Smooth muscle cell (in vitro differentiated cells): ENCODE data around the gene GUCY1B1. TPM values are rescaled to one million over a fixed set of nuclear protein-coding genes. Genes with fewer than 3 reads are reported as not detected.

Source experiments
- DNase-seq: peaks from one replicate; lab custom pipeline; 2025; ENCODE audit not compliant: unreplicated experiment; lab: John Stamatoyannopoulos, UW
- H2AFZ ChIP-seq: fragments of 200-600 bp; sonication (generic); 2 replicates; pipeline ENCODE4 v1.6.0; 2016; ENCODE audit warnings: antibody characterized with exemption, low read depth, mild to moderate bottlenecking
- H3F3A ChIP-seq: fragments of 200-600 bp; sonication (generic); 2 replicates; pipeline ENCODE4 v1.6.0; 2017; ENCODE audit warnings: antibody characterized with exemption, low read depth
- H3K27ac ChIP-seq: fragments of 200-600 bp; sonication (generic); 2 replicates; pipeline ENCODE4 v1.5.1; 2016; ENCODE audit warnings: low read depth, mild to moderate bottlenecking
- H3K27me3 ChIP-seq: fragments of 200-600 bp; sonication (generic); 2 replicates; pipeline ENCODE4 v1.6.1; 2016; ENCODE audit warnings: low read depth, mild to moderate bottlenecking
- H3K36me3 ChIP-seq: fragments of 200-600 bp; sonication (generic); 2 replicates; pipeline ENCODE4 v1.5.1; 2016; ENCODE audit warnings: low read depth
- H3K4me1 ChIP-seq: fragments of 200-600 bp; sonication (generic); 2 replicates; pipeline ENCODE4 v1.5.1; 2016; ENCODE audit warnings: low read depth
- H3K4me2 ChIP-seq: fragments of 200-600 bp; sonication (generic); 2 replicates; pipeline ENCODE4 v1.6.0; 2016; ENCODE audit warnings: mild to moderate bottlenecking
- H3K4me3 ChIP-seq: fragments of 200-600 bp; sonication (generic); 2 replicates; pipeline ENCODE4 v1.5.1; 2016; ENCODE audit warnings: mild to moderate bottlenecking
- H3K79me2 ChIP-seq: fragments of 200-600 bp; sonication (generic); 2 replicates; pipeline ENCODE4 v1.6.0; 2016; ENCODE audit warnings: low read depth, mild to moderate bottlenecking
- H3K9ac ChIP-seq: fragments of 200-600 bp; sonication (generic); 2 replicates; pipeline ENCODE4 v1.6.0; 2016; ENCODE audit warnings: low read depth
- H3K9me3 ChIP-seq: fragments of 200-600 bp; sonication (generic); replicated peaks from 2 replicates; pipeline ENCODE4 v1.5.1; 2016; ENCODE audit warnings: low read depth
- H4K20me1 ChIP-seq: fragments of 200-600 bp; sonication (generic); 2 replicates; pipeline ENCODE4 v1.6.0; 2016; ENCODE audit warnings: low read depth
- CTCF ChIP-seq: fragments of 200-600 bp; sonication (generic); IDR thresholded peaks from 2 replicates; pipeline ENCODE4 v1.5.1; 2017; ENCODE audit warnings: borderline replicate concordance, mild to moderate bottlenecking, antibody characterized with exemption; ENCODE audit not compliant: insufficient read depth, poor library complexity, severe bottlenecking
- WGBS: methylation state at CpG from one replicate; pipeline ENCODE4 v1.1.7; 2016; ENCODE audit warnings: low lambda C conversion rate; 5-methylcytosine and 5-hydroxymethylcytosine counted together
- polyA plus RNA-seq: library from polyadenylated mRNA; unstranded; fragments of >200 nt; fragmentation: Nextera tagmentation; extraction: Ambion mirVana; gene quantifications from 2 replicates; pipeline ENCODE4 v1.2.1, GENCODE V29; 2016
- total RNA-seq: library from RNA; depleted of rRNA; stranded (reverse); fragments of >200 nt; gene quantifications from 2 replicates; pipeline ENCODE4 v1.2.3, GENCODE V29; 2014

The GUCY1B1 gene
- total and polyA plus RNA-seq, 2 experiments from 2014 or later = 26.7 to 32.2 TPM

- WGBS = 100% methylated on average over 1 of the region's 1 CpG
- Histone ChIP-seq H3K27me3 (no peaks in the 10 kb centered on the region), H3K9ac (no peak overlapping the region), H3K4me1 (peaks cover 13% of the 10 kb centered on the region), H4K20me1 (no peaks in the 10 kb centered on the region), H3K36me3 (no peaks in the 10 kb centered on the region), H3K4me3 (no peak overlapping the region), H3K4me2 (peak overlapping the region; percentile 18), H3K27ac (peak overlapping the region; percentile 37), H3F3A (peaks cover 11% of the 10 kb centered on the region), H2AFZ (no peak overlapping the region), H3K79me2 (no peaks in the 10 kb centered on the region), H3K9me3 (no peaks in the 10 kb centered on the region)
- no peak for DNase-seq
- no peak for TF ChIP-seq CTCF
Observed at GRCh38 chr4:155757745-155758265, 1.0 kb upstream of the GUCY1B1 start.

DNA sequence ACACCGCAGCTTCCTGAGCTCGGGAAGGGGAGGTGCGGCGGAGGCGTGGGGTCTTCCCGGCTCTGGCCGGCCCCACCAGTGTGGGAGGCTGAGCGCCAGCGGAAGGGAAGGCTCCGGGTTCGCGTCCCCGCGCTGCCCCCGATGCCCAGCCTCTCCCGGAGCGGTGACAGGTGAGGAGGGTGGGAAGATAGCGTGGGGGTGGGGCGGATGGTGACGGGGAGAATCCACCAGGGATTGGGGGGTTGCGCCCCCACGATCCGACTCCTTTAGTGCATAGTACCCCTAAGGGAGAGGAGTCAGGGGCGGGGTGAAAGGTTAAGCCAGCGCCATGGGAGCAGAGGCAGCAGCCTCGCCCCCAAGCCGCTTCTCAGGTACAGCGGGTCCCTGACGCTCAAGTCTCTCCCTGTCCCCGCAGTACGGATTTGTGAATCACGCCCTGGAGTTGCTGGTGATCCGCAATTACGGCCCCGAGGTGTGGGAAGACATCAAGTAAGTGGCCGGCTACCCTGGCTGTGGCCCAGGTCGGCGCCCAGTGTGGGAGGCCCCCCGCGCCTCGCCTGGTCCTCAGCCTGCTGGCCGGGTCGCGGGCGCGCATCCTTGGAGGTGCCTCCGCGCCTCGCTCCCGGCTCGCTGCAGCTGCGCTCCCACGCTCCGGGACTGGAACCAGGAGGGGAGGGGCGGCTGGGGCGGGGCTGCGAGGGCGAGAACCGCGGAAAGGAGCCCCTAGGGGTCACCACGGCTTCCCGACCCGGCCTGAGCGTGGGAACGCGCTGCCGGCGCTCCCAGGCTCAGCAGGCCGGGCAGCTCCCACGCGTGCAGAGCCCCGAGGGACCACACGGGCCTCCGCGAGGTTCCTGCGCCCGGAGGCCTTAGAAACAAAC is 791 bp downstream of the GUCY1B1 start:
- no peaks in the 10 kb centered on the region for H3K9me3 ChIP-seq
- H3K9ac ChIP-seq = peak overlapping the region; percentile 59
- TF ChIP-seq CTCF = no peak
- H3F3A ChIP-seq = peaks cover 11% of the 10 kb centered on the region
- DNase-seq = peak; percentile 6
- H4K20me1 ChIP-seq = no peaks in the 10 kb centered on the region
- H3K4me3 ChIP-seq = peak overlapping the region; percentile 69
- WGBS = 3% methylated on average over 40 of the region's 77 CpGs
- peak overlapping the region; percentile 89 for H3K4me2 ChIP-seq
- peak overlapping the region; percentile 77 for H2AFZ ChIP-seq
- no peaks in the 10 kb centered on the region for H3K27me3 ChIP-seq
- no peaks in the 10 kb centered on the region for H3K79me2 ChIP-seq
- peak overlapping the region; percentile 17 for H3K27ac ChIP-seq
- peaks cover 13% of the 10 kb centered on the region for H3K4me1 ChIP-seq
- no peaks in the 10 kb centered on the region for H3K36me3 ChIP-seq

DNA sequence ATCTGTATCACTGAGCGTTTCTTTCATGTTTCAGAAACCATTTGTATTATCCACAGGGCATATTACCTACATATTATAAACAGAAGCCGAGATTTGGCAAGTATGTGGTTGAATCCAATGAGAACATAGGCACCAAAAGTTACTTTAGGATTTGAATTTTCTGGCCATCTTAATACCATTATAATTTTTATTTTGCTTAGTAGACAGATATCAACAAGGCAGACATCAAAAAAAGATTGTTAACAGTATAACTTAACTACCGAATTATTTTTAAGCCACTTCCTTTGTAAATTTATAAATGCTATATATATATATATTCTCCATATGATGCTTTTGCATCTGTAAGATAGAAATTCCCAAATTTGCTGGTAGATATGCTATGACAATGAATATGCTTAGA is 2.2 kb downstream of the GUCY1B1 start:
- H3K27me3 ChIP-seq = no peaks in the 10 kb centered on the region
- no peak for TF ChIP-seq CTCF
- peak overlapping the region; percentile 69 for H3K4me3 ChIP-seq
- no peaks in the 10 kb centered on the region for H4K20me1 ChIP-seq
- H3K27ac ChIP-seq = no peak overlapping the region
- H3K9ac ChIP-seq = no peak overlapping the region
- H3K9me3 ChIP-seq = no peaks in the 10 kb centered on the region
- H3K4me1 ChIP-seq = peaks cover 13% of the 10 kb centered on the region
- H2AFZ ChIP-seq = no peak overlapping the region
- H3K79me2 ChIP-seq = no peaks in the 10 kb centered on the region
- 97% methylated on average over 3 of the region's 3 CpGs for WGBS
- no peaks in the 10 kb centered on the region for H3K36me3 ChIP-seq
- peaks cover 11% of the 10 kb centered on the region for H3F3A ChIP-seq
- no peak overlapping the region for H3K4me2 ChIP-seq
- DNase-seq = no peak

GRCh38 chr4:155761916-155762315 is 3.1 kb downstream of the GUCY1B1 start:
- no peak for TF ChIP-seq CTCF
- no peaks in the 10 kb centered on the region for H3K27me3 ChIP-seq
- no peaks in the 10 kb centered on the region for H3K79me2 ChIP-seq
- peaks cover 11% of the 10 kb centered on the region for H3F3A ChIP-seq
- H3K9ac ChIP-seq = no peak overlapping the region
- peaks cover 13% of the 10 kb centered on the region for H3K4me1 ChIP-seq
- H3K36me3 ChIP-seq = no peaks in the 10 kb centered on the region
- no peak for DNase-seq
- H4K20me1 ChIP-seq = no peaks in the 10 kb centered on the region
- H3K4me2 ChIP-seq = no peak overlapping the region
- H3K27ac ChIP-seq = no peak overlapping the region
- no peaks in the 10 kb centered on the region for H3K9me3 ChIP-seq
- H2AFZ ChIP-seq = no peak overlapping the region
- H3K4me3 ChIP-seq = no peak overlapping the region
